HG02642 (cell line): ENCODE data around the gene NCOR2.
"Not testable (repeated sequence)": the region's sequence is repeated elsewhere in the genome, so short reads cannot be mapped to it uniquely, and the experiment has no call there.

Experiments
- ATAC-seq: cut with Tn5 transposase; IDR thresholded peaks from one replicate; pipeline ENCODE4 v1.9.1; 2021; ENCODE audit warnings: mild to moderate bottlenecking; ENCODE audit not compliant: unreplicated experiment, poor library complexity

The NCOR2 gene

GRCh38 chr12:124603100-124603541 lies 35.7 kb upstream of the NCOR2 start:
- no peak for ATAC-seq

GRCh38 chr12:124601706-124602105 lies 34.3 kb upstream of the NCOR2 start:
- ATAC-seq: no peak

DNA sequence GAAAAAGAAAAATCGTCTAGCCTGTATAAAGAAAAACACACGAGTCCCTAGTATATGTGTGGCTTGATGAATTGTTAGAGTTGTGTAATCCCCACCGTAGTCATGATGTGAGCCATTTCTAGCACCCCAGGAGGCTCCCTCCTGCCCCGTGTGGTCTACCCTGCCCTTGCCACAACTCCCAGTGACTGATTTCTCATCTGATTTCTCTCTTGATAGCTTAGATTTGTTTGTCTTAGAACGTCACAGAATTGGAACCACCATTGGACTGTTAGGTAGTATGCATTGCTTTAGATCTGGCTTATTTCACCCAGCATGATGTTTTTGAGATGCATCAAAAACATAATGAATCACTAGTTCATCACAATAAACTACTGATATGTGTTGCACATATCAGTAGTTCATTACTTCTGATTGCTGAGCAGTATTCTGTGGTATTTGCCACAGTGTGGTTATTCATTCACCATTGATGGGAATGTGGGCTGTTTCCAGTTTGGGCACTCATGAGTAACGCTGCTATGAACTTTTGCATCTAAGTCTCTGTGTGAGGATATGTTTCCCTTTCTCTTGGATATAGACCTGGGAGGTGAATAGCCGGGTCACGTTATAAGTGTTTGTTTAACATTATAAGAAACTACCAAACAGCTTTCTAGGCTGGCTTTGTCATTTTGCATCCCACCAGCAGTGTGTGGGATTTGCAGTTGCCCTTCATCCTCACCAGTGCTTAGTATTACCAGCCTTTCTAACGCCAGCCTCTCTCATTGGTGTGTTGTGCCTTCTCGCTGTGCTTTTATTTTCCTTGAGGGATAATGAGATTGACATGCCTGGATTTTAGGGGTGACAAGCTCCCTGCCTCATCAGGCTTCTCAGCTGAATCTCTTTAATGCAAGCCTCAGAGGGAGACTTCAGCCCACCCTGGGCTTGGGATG lies 31.9 kb upstream of the NCOR2 start:
- ATAC-seq: no peak

- ATAC-seq: no peak
These were observed 29.6 kb upstream of the NCOR2 start for GRCh38 chr12:124597041-124597440.

DNA sequence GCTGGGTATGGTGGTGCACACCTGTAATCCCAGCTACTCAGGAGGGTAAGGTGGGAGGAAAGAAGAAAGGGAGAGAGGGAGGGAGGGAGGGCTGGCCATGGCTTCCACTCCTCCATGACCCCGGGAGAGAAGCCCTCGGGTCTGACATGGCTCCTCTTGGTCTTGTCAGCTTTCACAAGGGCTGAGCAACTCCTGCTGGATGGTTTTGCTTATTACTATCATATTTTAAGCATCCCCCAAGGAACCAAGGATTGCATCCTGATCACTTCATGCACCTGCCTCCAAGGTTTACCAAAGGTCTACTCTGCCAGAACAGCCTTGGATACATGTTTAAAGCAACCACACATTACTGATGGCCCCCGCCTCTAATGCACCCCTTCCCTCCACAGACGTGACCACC lies 28.0 kb upstream of the NCOR2 start:
- no peak for ATAC-seq

DNA sequence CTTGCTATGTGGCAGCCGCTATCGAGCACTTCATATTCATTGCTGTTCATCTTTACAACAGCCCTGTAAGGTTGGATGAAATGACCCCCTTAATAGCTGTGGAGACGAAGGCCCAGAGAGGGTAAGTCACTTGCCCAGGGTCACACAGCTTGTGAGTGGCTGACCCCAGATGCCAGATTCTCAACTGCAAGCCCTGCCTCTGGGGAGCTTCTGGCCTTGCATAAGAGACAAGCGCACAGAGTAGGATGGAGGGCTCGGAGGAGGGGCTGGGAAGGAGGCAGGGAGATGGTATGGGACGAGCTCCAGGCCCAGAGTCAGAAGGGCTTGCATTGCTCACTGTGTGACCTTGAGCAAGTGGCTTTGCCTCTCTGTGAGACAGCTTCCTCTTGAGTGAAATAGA lies 27.4 kb upstream of the NCOR2 start:
- ATAC-seq: no peak

- ATAC-seq: no peak
These were observed 26.5 kb upstream of the NCOR2 start for GRCh38 chr12:124593851-124594401.

DNA sequence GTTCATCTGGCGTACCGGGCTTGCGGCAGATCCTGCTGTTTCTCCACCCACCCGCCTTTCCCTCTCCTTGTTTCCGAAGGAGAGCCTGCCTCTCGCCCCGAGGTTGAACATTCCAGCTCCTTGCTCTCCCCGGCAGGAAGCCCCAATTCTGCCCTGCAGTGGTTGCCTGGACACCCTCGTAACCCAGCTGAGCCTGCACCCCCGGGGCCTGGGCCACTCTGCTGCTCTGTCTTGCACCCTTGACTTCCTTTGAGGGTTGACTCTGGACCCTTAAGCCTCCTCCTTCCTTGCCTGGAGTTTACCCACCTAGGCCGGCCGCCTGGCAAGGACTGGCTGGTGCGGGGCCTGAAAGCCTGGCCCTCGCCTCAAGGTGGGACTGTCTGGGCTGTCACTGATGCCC lies 25.8 kb upstream of the NCOR2 start:
- ATAC-seq: no peak

DNA sequence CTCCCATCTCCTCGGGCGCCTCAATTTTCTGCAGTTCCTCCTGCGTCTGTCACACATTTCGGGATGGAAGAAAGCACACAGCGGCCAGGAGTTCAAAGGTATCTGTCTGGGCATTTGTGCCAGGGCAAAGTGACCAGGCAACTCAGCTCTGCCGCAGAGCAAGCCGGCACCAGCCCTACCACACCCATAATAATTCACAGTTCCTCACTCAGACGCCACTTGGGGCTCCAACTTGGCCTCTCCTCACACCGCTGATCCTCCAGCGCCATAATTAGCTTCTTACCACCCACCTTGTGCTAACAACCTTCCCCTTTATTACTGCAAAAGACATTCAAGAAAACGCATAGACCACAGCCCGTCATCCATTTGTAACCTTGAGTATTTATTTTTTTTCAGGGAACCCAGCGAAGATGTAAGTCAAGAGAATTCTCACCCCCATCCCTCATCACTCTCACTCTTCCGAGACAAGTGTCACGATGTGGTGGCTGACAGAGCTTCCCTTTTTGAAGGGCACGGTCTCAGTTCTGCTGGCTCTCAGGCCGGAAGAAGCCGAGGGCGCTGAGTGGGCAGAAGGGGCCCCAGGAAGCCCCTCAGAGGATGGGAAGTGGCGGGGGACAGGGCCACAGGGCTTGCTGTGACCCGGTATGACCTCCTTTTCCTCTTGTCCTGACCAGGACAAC lies 25.2 kb upstream of the NCOR2 start:
- ATAC-seq: no peak

DNA sequence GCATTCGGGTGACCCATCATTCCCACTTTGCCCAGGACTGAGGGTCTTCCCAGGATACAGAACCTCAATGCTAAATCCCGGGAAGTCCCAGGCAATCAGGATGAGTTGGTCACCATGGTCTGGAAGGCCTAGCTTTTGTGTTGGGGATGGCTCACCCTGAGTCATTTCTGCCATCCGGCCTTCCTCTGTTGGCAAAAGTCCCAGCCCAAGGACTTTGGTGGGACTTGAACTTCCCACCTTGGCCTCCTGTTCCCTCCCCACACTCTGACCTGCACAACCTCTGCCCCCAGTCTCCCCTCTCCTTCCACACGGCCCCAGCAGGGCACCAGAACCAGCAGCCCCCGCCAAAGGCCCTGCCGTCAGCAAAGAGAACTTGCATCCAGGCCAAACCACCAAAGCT lies 24.6 kb upstream of the NCOR2 start:
- ATAC-seq: no peak

- ATAC-seq: no peak
These were observed 23.0 kb upstream of the NCOR2 start for GRCh38 chr12:124590447-124590846.

GRCh38 chr12:124588751-124589267 lies 21.4 kb upstream of the NCOR2 start:
- no peak for ATAC-seq

- no peak for ATAC-seq
These were observed 20.7 kb upstream of the NCOR2 start for GRCh38 chr12:124588018-124588634.

DNA sequence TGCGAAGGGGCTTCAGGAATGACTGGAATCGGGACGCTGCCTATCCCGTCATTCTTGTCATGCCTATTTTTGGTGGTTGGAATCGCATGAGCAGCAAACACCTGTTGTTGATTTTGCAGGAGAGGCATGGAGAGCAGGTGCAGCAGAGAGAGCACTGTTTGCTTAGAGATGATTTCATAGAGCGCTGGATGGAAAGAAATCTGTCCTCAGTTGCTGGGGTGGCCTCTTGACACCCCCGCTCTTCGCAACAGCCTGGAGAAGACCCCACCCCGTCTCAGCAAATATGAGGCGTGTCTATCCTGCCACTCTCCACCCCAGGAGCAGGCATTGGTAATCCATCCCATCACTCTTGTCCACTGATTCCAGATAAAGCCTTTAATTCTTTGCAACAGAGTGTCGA lies 19.3 kb upstream of the NCOR2 start:
- ATAC-seq: no peak

GRCh38 chr12:124584494-124584893 lies 17.1 kb upstream of the NCOR2 start:
- not testable (repeated sequence) for ATAC-seq

- ATAC-seq: no peak
These were observed 16.4 kb upstream of the NCOR2 start for GRCh38 chr12:124583854-124584253.

GRCh38 chr12:124582108-124582424 lies 14.7 kb upstream of the NCOR2 start:
- no peak for ATAC-seq

- no peak for ATAC-seq
These were observed 14.1 kb upstream of the NCOR2 start for GRCh38 chr12:124581307-124582107.

GRCh38 chr12:124579921-124580517 lies 12.6 kb upstream of the NCOR2 start:
- no peak for ATAC-seq

GRCh38 chr12:124578854-124579253 lies 11.4 kb upstream of the NCOR2 start:
- no peak for ATAC-seq
